IMR-90 (cell line): Measurements from ENCODE around the gene IL17C. TPM values are rescaled to one million over a fixed set of nuclear protein-coding genes. Genes with fewer than 3 reads are reported as not detected.

Experiments used
- ATAC-seq: fragments of 200-7000 bp; cut with Tn5 transposase; 2 replicates; pipeline ENCODE4 v1.9.1; 2020; ENCODE audit warnings: low read depth, mild to moderate bottlenecking, moderate library complexity
- BruUV-seq: library from RNA; stranded (reverse); fragments of 400-500 nt; replicated peaks from 2 replicates; lab custom pipeline; 2021; lab: Mats Ljungman, UMichigan
- CTCF ChIA-PET: fragments of 300-600 bp; formaldehyde crosslinking; extraction: SDS; loops from one replicate; lab custom pipeline; 2021; ENCODE audit warnings: antibody characterized with exemption; lab: Yijun Ruan, JAX
- POLR2A ChIA-PET: fragments of 300-600 bp; sonication (Branson Sonifier 250); formaldehyde crosslinking; loops from one replicate; lab custom pipeline; 2022; ENCODE audit warnings: antibody characterized with exemption; ENCODE audit not compliant: unreplicated experiment; lab: Charles Lee
- DNase-seq: peaks from one replicate; pipeline ENCODE4 v3.0.0; 2013
- H2AFZ ChIP-seq: replicated peaks from 2 replicates; pipeline ENCODE3; 2013; ENCODE audit warnings: low read length, mild to moderate bottlenecking; ENCODE audit not compliant: poor library complexity
- H2AK5ac ChIP-seq: 2 replicates; pipeline ENCODE4 v1.6.1; 2013; ENCODE audit warnings: low read depth, low read length, inconsistent platforms
- H2AK9ac ChIP-seq: replicated peaks from 2 replicates; pipeline ENCODE3; 2013; ENCODE audit warnings: mild to moderate bottlenecking, low read depth, low read length, moderate library complexity; ENCODE audit not compliant: poor library complexity
- H2BK120ac ChIP-seq: 2 replicates; pipeline ENCODE4 v1.6.1; 2013; ENCODE audit warnings: low read depth, low read length, inconsistent platforms
- H2BK15ac ChIP-seq: 3 replicates; pipeline ENCODE4 v1.6.1; 2013; ENCODE audit warnings: low read depth, low read length, inconsistent platforms
- H2BK20ac ChIP-seq: 2 replicates; pipeline ENCODE4 v1.6.1; 2013; ENCODE audit warnings: low read depth, mild to moderate bottlenecking, inconsistent platforms, low read length, moderate library complexity
- H2BK5ac ChIP-seq: 2 replicates; pipeline ENCODE4 v1.6.1; 2013; ENCODE audit warnings: mild to moderate bottlenecking, low read depth, low read length, inconsistent platforms; ENCODE audit not compliant: poor library complexity, severe bottlenecking
- H3K14ac ChIP-seq: replicated peaks from 2 replicates; pipeline ENCODE4 v1.6.1; 2013; ENCODE audit warnings: low read depth, low read length, inconsistent platforms
- H3K18ac ChIP-seq: 2 replicates; pipeline ENCODE4 v1.6.1; 2013; ENCODE audit warnings: low read depth, low read length, control low read depth
- H3K23ac ChIP-seq: 2 replicates; pipeline ENCODE4 v1.6.1; 2013; ENCODE audit warnings: low read depth, low read length, inconsistent platforms
- H3K27ac ChIP-seq: 2 replicates; pipeline ENCODE4 v1.5.1; 2013; ENCODE audit warnings: mild to moderate bottlenecking, control low read depth, low read length; ENCODE audit not compliant: insufficient read depth
- H3K27me3 ChIP-seq: 2 replicates; pipeline ENCODE4 v1.6.1; 2013; ENCODE audit warnings: low read length; ENCODE audit not compliant: control insufficient read depth, insufficient read depth
- H3K36me3 ChIP-seq: 2 replicates; pipeline ENCODE4 v1.6.1; 2013; ENCODE audit warnings: low read length, mixed read lengths; ENCODE audit not compliant: control insufficient read depth, insufficient read depth
- H3K4ac ChIP-seq: 2 replicates; pipeline ENCODE4 v1.6.1; 2013; ENCODE audit warnings: low read depth, low read length, inconsistent platforms
- H3K4me1 ChIP-seq: 2 replicates; pipeline ENCODE4 v1.6.1; 2013; ENCODE audit warnings: low read length, mixed read lengths; ENCODE audit not compliant: control insufficient read depth, insufficient read depth
- H3K4me2 ChIP-seq: 2 replicates; pipeline ENCODE4 v1.6.1; 2013; ENCODE audit warnings: low read depth, mild to moderate bottlenecking, control low read depth, low read length, moderate library complexity
- H3K4me3 ChIP-seq: 2 replicates; pipeline ENCODE4 v1.5.1; 2013; ENCODE audit warnings: low read depth, mild to moderate bottlenecking, control low read depth, low read length, moderate library complexity; ENCODE audit not compliant: insufficient read depth
- H3K56ac ChIP-seq: 2 replicates; pipeline ENCODE4 v1.6.1; 2013; ENCODE audit warnings: low read length, inconsistent platforms; ENCODE audit not compliant: insufficient read depth; ENCODE audit errors: extremely low read depth
- H3K79me1 ChIP-seq, 2 experiments: 2 replicates each; pipeline ENCODE4 v1.6.1; 2013; ENCODE audit warnings: low read length in 2 of 2, inconsistent platforms in 1 of 2, low read depth in 1 of 2
- H3K9ac ChIP-seq: 2 replicates; pipeline ENCODE4 v1.6.1; 2013; ENCODE audit warnings: low read depth, low read length, control low read depth
- H3K9me1 ChIP-seq: 2 replicates; pipeline ENCODE4 v1.6.1; 2013; ENCODE audit warnings: low read length, inconsistent platforms; ENCODE audit not compliant: insufficient read depth
- H3K9me3 ChIP-seq: 2 replicates; pipeline ENCODE4 v1.6.1; 2013; ENCODE audit warnings: low read length; ENCODE audit not compliant: control insufficient read depth, insufficient read depth
- H4K20me1 ChIP-seq: 2 replicates; pipeline ENCODE4 v1.6.1; 2013; ENCODE audit warnings: low read length, inconsistent platforms; ENCODE audit not compliant: insufficient read depth
- H4K5ac ChIP-seq: 2 replicates; pipeline ENCODE4 v1.6.1; 2013; ENCODE audit warnings: mild to moderate bottlenecking, low read depth, low read length, control low read depth
- H4K8ac ChIP-seq, 2 experiments: 2 replicates each; pipeline ENCODE4 v1.6.1; 2013; ENCODE audit warnings: low read depth in 2 of 2, low read length in 2 of 2, control low read depth in 1 of 2, inconsistent platforms in 1 of 2
- H4K91ac ChIP-seq: 2 replicates; pipeline ENCODE4 v1.6.1; 2013; ENCODE audit warnings: low read depth, low read length, inconsistent platforms; ENCODE audit not compliant: insufficient read depth
- BHLHE40 ChIP-seq: fragments of 150-350 bp; IDR thresholded peaks from 2 replicates; pipeline ENCODE4 v1.6.1; 2016; ENCODE audit warnings: mild to moderate bottlenecking, low read depth, low read length
- CEBPB ChIP-seq: IDR thresholded peaks from 2 replicates; pipeline ENCODE4 v1.6.1; 2012; ENCODE audit warnings: low read depth, low read length, improper control_type of control experiment
- CHD1 ChIP-seq: IDR thresholded peaks from 2 replicates; pipeline ENCODE4 v1.6.1; 2012; ENCODE audit warnings: low read depth, low read length, improper control_type of control experiment
- CTCF ChIP-seq: conservative IDR thresholded peaks from 2 replicates; pipeline ENCODE4 v1.5.1; 2012; ENCODE audit warnings: mild to moderate bottlenecking, low read depth, low read length, improper control_type of control experiment
- ELK1 ChIP-seq: fragments of 150-350 bp; IDR thresholded peaks from 2 replicates; pipeline ENCODE4 v1.6.1; 2016; ENCODE audit warnings: low read depth, mild to moderate bottlenecking, low read length, moderate library complexity, borderline replicate concordance
- FOS ChIP-seq: fragments of 150-350 bp; IDR thresholded peaks from 2 replicates; pipeline ENCODE4 v1.6.1; 2016; ENCODE audit warnings: low read depth, low read length
- MAFK ChIP-seq: IDR thresholded peaks from 2 replicates; pipeline ENCODE4 v1.6.1; 2012; ENCODE audit warnings: low read depth, low read length, improper control_type of control experiment
- MXI1 ChIP-seq: IDR thresholded peaks from 2 replicates; pipeline ENCODE4 v1.6.1; 2012; ENCODE audit warnings: low read depth, mild to moderate bottlenecking, low read length, moderate library complexity, borderline replicate concordance
- NFE2L2 ChIP-seq: fragments of 150-350 bp; IDR thresholded peaks from 2 replicates; pipeline ENCODE4 v1.6.1; 2016; ENCODE audit warnings: low read depth, mild to moderate bottlenecking, low read length
- RAD21 ChIP-seq: IDR thresholded peaks from 2 replicates; pipeline ENCODE4 v1.6.1; 2012; ENCODE audit warnings: low read length, improper control_type of control experiment
- RCOR1 ChIP-seq: IDR thresholded peaks from 2 replicates; pipeline ENCODE4 v1.6.1; 2012; ENCODE audit warnings: mild to moderate bottlenecking, low read length, improper control_type of control experiment; ENCODE audit not compliant: insufficient replicate concordance
- RFX5 ChIP-seq: IDR thresholded peaks from 2 replicates; pipeline ENCODE4 v1.8.0; 2012; ENCODE audit warnings: low read depth, mild to moderate bottlenecking, low read length, moderate library complexity
- SMC3 ChIP-seq: fragments of 150-350 bp; IDR thresholded peaks from 2 replicates; pipeline ENCODE4 v1.6.1; 2016; ENCODE audit warnings: low read depth, mild to moderate bottlenecking, antibody characterized with exemption, low read length, moderate library complexity
- USF2 ChIP-seq: fragments of 150-350 bp; IDR thresholded peaks from 2 replicates; pipeline ENCODE4 v1.6.1; 2017; ENCODE audit warnings: mild to moderate bottlenecking, antibody characterized with exemption, low read length, low read depth
- WGBS, 2 experiments: methylation state at CpG; one replicate each; pipeline versions ENCODE4 v1.1.5 to v1.1.7; 2013; ENCODE audit warnings: missing lambda C conversion rate in 2 of 2; ENCODE audit not compliant: insufficient read length in 1 of 2; ENCODE audit errors: extremely low coverage in 2 of 2; 5-methylcytosine and 5-hydroxymethylcytosine counted together
- dilution Hi-C: fragments of 300-500 bp; cut with HindIII; formaldehyde crosslinking; loops from one replicate; pipeline ENCODE4 v1.14.3; 2018; ENCODE audit warnings: low sequenced_read_pairs; ENCODE audit not compliant: unreplicated experiment
- in situ Hi-C: fragments of 300-500 bp; cut with MboI; formaldehyde crosslinking; loops from 3 replicates; pipeline ENCODE4 v1.14.3; 2019; ENCODE audit warnings: low sequenced_read_pairs, inconsistent platforms, mixed read lengths
- intact Hi-C: fragments of 100-400 bp; cut with micrococcal nuclease; formaldehyde crosslinking; loops from 2 replicates; pipeline ENCODE4 v1.10.0; 2022
- polyA plus RNA-seq, 3 experiments: library from polyadenylated mRNA; depleted of rRNA; stranded (reverse); fragments of >200 nt; gene quantifications; 2 replicates each; pipeline ENCODE4 v1.2.3, GENCODE V29; 2012; ENCODE audit warnings: low replicate concordance in 1 of 3
- total RNA-seq: library from RNA; depleted of rRNA; stranded (reverse); fragments of >200 nt; gene quantifications from 2 replicates; pipeline ENCODE4 v1.2.3, GENCODE V29; 2012

The IL17C gene
- total and polyA plus RNA-seq, 2 of the 4 experiments (the other 2 are of a cell fraction) = 0.09 TPM; not detected in 1

- Histone ChIP-seq H2BK120ac (no peak overlapping the region), H3K4me3 (no peak overlapping the region), H2AFZ (no peak overlapping the region), H3K56ac (no peak overlapping the region), H3K14ac (no peak overlapping the region), H3K27ac (no peak overlapping the region), H2BK20ac (no peak overlapping the region), H2BK15ac (no peak overlapping the region), H4K20me1 (peaks cover 3% of the 10 kb centered on the region; the same call in 1 of the 2 replicates), H3K4me2 (no peak overlapping the region), H4K5ac (no peak overlapping the region), H3K9me3 (no peaks in the 10 kb centered on the region), H4K91ac (no peak overlapping the region), H3K9me1 (no peaks in the 10 kb centered on the region), H3K79me1 (no peaks in the 10 kb centered on the region), H3K23ac (no peak overlapping the region), H3K4me1 (no peaks in the 10 kb centered on the region), H3K18ac (no peak overlapping the region), H3K36me3 (peaks cover 3% of the 10 kb centered on the region), H2AK5ac (no peak overlapping the region), H2BK5ac (no peak overlapping the region), H3K27me3 (peaks cover 25% of the 10 kb centered on the region), H2AK9ac (no peak overlapping the region), H3K9ac (no peak overlapping the region), H3K4ac (no peak overlapping the region), H4K8ac (no peak overlapping the region)
- ChIA-PET CTCF (no interaction called here), POLR2A (no interaction called here)
- dilution Hi-C loops = no loop called here
- intact Hi-C loops = no loop called here
- no TSS peak for BruUV-seq
- TF ChIP-seq RFX5 (no peak), FOS (no peak), CTCF (no peak), MAFK (no peak), BHLHE40 (no peak), MXI1 (no peak), CEBPB (no peak), RCOR1 (no peak), NFE2L2 (no peak), CHD1 (no peak), ELK1 (no peak), USF2 (no peak), RAD21 (no peak), SMC3 (no peak)
- ATAC-seq = no peak
- in situ Hi-C loops = no loop called here
- WGBS, 2 experiments = 83% methylated on average over 20 of the region's 58 CpGs; no CpG with 5 or more reads in 1 of the 2 experiments
- no peak for DNase-seq
Measured at GRCh38 chr16:88642881-88643643, 4.7 kb downstream of the IL17C start.
